Activated naive CD4-positive, alpha-beta T cell treated with anti-CD3 and anti-CD28 coated beads for 36 hours (primary cell): Measurements from ENCODE around the gene SH3BGRL3. TPM values are rescaled to one million over a fixed set of nuclear protein-coding genes. Genes with fewer than 3 reads are reported as not detected.

Experiments used
- CTCF ChIA-PET: fragments of 350-600 bp; sonication (Branson Sonifier 250); formaldehyde crosslinking; loops from one replicate; lab custom pipeline; 2021; ENCODE audit warnings: antibody characterized with exemption; lab: Charles Lee
- DNase-seq: peaks from one replicate; pipeline ENCODE4 v3.0.0-alpha.2; 2020
- H3K27ac Mint-ChIP-seq: one replicate; pipeline ENCODE4 v1.8.0; 2021; ENCODE audit warnings: mild to moderate bottlenecking, mixed read lengths
- H3K27me3 Mint-ChIP-seq: one replicate; pipeline ENCODE4 v1.8.0; 2021; ENCODE audit warnings: low read depth, mixed read lengths
- H3K36me3 Mint-ChIP-seq: one replicate; pipeline ENCODE4 v1.8.0; 2021; ENCODE audit warnings: low read depth, mixed read lengths
- H3K4me1 Mint-ChIP-seq: one replicate; pipeline ENCODE4 v1.8.0; 2021; ENCODE audit warnings: low read depth, mixed read lengths
- H3K4me3 Mint-ChIP-seq: one replicate; pipeline ENCODE4 v1.8.0; 2021; ENCODE audit warnings: mild to moderate bottlenecking, moderate library complexity, mixed read lengths
- H3K9me3 Mint-ChIP-seq: one replicate; pipeline ENCODE4 v1.8.0; 2021; ENCODE audit warnings: mixed read lengths
- intact Hi-C: fragments of 100-400 bp; cut with micrococcal nuclease; formaldehyde crosslinking; loops from one replicate; pipeline ENCODE4 v1.15.1; 2023
- total RNA-seq, 2 experiments: library from RNA; stranded (reverse); gene quantifications; one replicate each; pipeline ENCODE4 v1.2.3, GENCODE V29; 2021

SH3BGRL3 gene
- total RNA-seq, 2 experiments from 2014 or later = 130 to 132 TPM

DNA sequence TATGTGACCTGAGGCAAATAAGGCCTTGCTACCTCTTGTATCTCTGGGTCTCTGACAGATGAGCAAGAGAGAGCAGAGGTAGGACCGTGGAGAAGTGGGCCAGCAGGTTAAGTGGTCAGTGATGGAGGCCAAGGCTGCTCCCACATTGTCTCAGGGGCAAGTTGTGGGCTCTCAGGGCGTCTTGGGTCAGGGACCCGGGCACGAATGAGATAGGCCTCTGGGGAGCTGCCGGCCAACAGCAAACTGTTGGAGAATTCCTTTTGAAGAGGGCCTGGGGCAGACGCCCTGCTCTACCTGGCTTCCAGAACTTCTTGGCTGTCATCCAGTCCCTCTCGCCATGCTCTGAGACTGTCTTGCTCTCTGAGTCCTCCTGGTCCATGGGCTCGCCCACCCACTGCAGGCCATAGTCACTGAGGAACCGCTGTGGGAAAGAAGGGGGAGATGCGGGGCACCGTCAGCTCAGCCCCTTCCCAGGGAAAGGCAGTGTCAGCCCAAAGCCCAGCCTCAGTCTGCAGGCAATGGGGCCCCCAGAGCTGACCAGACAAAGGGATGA is 14.1 kb downstream of the SH3BGRL3 start:
- Mint-ChIP-seq H3K27ac (no peak overlapping the region), H3K27me3 (no peaks in the 10 kb centered on the region), H3K36me3 (peaks cover 1% of the 10 kb centered on the region), H3K4me3 (no peak overlapping the region), H3K4me1 (peaks cover 33% of the 10 kb centered on the region), H3K9me3 (no peaks in the 10 kb centered on the region)
- no peak for DNase-seq
- intact Hi-C loops = no loop called here
- CTCF ChIA-PET = interaction anchor here (1.4 kb wide), 1 partner anchor 18 kb away, joined by 3 read pairs; no protein-coding TSS in a partner anchor

DNA sequence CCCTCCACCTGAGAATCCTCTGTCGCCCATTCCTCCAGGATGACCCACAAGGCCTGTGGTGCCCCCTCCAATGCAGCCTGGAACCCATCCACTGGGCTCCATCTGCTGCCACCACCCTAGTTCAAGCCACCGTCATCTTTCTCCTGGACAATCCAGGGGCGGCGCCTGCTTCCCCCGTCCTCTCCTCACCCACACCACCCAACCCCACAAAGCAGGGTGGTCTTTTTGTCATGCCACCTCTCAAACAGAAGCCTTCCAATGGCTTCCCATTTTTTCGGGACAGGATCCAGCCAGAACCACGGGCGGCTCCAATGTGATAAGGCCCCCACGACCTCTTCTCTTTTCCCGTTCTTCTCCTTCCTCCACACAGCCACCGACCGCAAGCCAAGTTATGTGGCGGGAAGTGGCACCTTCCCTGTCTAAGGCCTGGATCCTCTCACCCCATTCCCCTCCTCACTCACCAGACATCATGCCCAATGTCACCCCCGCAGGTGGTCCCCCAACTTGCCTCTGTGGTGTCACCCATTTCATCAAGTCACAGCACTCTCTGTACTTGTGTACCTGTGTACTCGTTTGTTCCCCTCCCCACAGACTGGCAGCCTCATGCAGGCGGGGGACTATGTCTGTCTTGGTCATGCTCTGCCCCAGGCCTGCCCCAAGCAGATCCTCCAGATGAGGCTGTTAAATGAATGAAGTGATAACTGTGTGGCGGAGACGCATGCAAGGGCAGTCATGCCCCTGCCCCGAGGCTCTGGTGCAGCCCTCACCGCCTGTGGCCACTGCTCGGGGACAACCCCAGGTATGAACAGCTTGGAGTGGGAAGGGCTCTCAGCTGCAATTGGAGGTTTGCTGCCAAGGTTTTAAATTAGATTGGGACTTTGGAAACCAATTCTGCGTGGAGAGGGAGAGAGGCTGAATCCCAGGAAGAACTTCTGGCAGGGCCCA is 15.6 kb downstream of the SH3BGRL3 start:
- peaks cover 29% of the 10 kb centered on the region for H3K4me1 Mint-ChIP-seq
- H3K4me3 Mint-ChIP-seq = no peak overlapping the region
- intact Hi-C loops = no loop called here
- H3K36me3 Mint-ChIP-seq = peaks cover 3% of the 10 kb centered on the region
- CTCF ChIA-PET = interaction anchor here (2.5 kb wide), 1 partner anchor 69 kb away, joined by 6 read pairs; no protein-coding TSS in a partner anchor
- no peak overlapping the region for H3K27ac Mint-ChIP-seq
- DNase-seq = no peak
- H3K27me3 Mint-ChIP-seq = no peaks in the 10 kb centered on the region
- H3K9me3 Mint-ChIP-seq = no peaks in the 10 kb centered on the region

DNA sequence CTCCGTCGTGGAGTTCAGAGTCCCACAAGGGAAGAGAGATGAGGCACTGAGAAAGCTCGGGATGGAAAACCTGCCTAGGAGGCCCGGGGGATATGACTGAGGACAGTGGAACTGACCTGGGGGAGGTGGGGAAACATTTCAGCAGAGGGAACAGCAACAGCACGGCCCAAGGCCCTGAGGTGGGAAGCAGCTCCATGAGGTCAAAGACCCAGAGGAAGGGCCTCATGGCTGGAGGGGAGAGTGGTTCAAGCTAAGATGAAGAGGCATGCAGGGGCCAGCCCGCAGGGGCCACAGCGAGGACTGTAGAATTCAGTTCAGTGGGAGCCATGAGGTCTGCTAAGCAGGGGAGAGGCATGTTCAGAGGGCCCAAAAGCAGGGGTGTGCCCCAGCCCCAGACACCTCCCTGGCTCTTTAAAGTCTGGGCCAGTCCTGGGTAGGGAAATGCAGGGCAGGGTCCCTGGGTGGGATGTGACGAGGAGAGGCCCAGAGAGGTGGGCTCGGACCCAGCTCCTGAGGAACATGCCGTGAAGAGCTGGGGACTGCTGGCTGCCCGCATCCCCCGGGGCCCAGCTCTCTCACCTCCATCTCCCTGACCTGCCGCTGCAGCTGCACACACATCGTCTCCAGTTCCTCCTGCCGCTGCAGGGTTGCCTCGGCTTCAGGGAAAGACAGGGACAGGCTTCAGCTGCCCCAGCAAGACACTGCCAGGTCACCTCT is 16.6 kb downstream of the SH3BGRL3 start:
- H3K4me1 Mint-ChIP-seq = peaks cover 24% of the 10 kb centered on the region
- H3K9me3 Mint-ChIP-seq = no peaks in the 10 kb centered on the region
- H3K4me3 Mint-ChIP-seq = no peak overlapping the region
- no peak for DNase-seq
- peaks cover 3% of the 10 kb centered on the region for H3K36me3 Mint-ChIP-seq
- H3K27ac Mint-ChIP-seq = no peak overlapping the region
- CTCF ChIA-PET = interaction anchor here (0.6 to 2.5 kb wide), 2 partner anchors 12 to 68 kb away, joined by 3 to 6 read pairs; no protein-coding TSS in a partner anchor
- H3K27me3 Mint-ChIP-seq = no peaks in the 10 kb centered on the region
- intact Hi-C loops = no loop called here

DNA sequence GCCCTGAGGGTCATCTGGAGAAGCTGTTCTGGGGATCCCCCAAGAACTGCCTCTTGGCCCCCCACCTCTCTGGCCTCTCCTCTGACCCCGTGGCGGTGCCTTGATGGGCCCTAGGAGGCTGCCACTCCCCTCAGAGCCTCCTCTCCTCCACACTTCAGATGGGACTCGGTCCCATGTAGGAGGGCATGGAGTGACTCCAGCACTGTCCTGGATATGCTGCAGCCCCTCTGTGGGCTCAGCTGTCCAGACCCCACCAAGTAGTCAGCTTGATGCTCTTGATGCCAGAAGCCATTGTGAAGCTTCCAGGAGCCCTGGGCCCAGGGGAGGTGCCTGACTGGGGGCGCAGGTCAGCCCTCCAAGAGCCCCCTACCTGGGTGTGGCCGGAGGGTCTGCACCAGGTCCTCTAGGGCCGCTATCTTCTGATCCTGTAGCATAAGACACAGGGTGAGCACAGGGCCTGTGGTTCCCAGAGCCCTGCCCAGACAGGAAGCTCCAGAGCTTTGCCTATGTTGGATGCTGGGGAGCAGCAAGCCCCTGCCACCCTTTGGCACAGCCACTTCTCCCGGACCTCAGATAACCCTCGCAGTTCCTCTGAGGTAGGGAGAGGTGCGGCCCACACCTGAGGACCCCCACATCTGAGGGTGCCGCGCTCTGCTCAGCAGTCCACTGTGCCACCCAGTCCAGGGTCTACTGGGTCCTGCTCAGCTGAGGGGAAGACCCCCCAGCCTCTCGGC is 17.3 kb downstream of the SH3BGRL3 start:
- Mint-ChIP-seq H3K9me3 (no peaks in the 10 kb centered on the region), H3K36me3 (peaks cover 2% of the 10 kb centered on the region), H3K4me3 (no peak overlapping the region), H3K27ac (no peak overlapping the region), H3K4me1 (peaks cover 18% of the 10 kb centered on the region), H3K27me3 (no peaks in the 10 kb centered on the region)
- CTCF ChIA-PET = interaction anchor here (0.6 to 2.5 kb wide), 3 partner anchors 9 to 67 kb away, joined by 3 to 6 read pairs (median 3); no protein-coding TSS in a partner anchor
- DNase-seq = no peak
- intact Hi-C loops = no loop called here

DNA sequence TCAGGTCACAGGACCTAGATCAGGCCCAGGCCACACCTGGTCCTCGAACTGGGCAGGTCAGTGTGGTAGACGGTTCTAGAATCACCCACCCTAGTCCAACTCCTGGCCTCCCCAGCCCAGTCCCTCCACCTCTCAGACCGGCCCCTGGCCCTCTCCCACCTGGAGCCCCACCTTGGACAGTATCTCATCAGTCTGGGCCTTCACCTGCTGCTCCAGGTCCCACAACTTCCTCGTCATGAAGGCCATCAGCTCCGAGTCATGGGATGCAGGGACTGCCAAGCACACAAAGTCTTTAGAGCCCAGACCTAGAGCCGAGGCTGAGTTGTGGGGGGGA is 17.9 kb downstream of the SH3BGRL3 start:
- no peak for DNase-seq
- Mint-ChIP-seq H3K9me3 (no peaks in the 10 kb centered on the region), H3K36me3 (peaks cover 2% of the 10 kb centered on the region), H3K27me3 (no peaks in the 10 kb centered on the region), H3K4me1 (peaks cover 20% of the 10 kb centered on the region), H3K4me3 (no peak overlapping the region), H3K27ac (no peak overlapping the region)
- CTCF ChIA-PET = interaction anchor here (0.8 to 2.5 kb wide), 2 partner anchors 9 to 66 kb away, joined by 3 to 6 read pairs; no protein-coding TSS in a partner anchor
- intact Hi-C loops = no loop called here

DNA sequence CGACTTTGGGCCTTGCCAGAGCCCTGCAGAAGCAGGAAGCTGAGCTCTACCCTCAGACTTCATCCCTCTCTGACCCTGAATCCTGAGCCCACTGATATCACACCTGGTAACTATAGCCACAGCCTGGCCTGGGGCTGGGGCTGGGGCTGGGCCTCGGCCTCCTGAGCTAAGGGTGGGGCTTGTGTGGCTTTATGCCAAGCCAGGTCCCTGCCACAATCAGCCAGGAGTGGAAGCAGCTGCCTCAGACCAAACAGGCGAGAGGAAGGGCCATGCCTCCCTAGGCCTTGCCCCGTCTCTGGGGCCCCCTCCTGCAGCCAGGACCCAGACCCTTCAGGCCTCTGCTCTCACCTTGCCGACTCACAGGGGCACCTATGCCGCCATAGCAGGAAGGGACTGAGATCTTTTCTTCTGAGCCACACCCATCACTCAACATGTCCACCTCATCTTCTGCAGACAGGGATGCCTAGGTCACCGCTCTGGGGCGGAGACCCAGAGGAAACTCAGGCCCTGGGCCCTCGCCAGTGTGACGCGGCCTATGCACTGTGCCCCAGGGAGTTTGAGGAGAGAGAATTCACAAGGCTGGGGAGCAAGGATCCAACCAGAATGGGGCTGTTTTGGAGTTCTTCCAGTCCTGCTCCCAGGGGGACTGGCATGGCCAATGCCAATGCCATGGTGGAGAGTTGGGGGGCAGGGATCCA is 20.8 kb downstream of the SH3BGRL3 start:
- Mint-ChIP-seq H3K27me3 (no peaks in the 10 kb centered on the region), H3K36me3 (peaks cover 2% of the 10 kb centered on the region)

DNA sequence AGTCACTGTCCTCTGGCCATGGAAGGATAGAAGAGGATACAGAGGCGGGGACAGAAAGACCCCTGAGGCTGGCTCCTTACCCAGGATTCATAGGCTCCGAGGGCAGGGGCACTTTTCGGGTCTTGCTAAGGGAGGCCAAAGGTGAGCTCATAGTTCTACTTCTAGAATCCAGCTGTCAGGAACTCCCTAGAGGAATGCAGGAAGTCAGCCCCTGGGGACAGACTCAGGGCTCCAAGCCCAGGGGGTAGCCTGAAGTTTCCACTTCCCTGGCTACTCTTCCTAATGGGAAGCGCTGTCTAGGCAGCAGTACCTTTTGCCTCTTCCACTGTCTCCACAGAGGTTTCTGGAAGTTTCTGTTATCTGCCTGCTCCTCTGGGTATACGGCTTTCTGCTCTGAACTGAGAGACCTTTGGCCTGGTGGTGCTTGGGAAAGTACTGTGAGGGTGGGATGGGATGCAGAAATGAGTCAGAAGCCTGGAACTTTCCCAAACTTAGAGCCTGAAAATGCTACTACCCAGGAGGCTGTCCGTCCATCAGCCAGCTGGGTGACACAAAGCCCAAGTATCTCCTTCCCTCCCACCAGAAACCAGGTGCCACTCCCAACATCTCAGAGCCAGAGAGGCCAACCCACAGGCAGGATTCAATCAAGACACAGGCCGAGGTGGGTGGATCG is 23.0 kb downstream of the SH3BGRL3 start:
- H3K27ac Mint-ChIP-seq = no peak overlapping the region
- no peak overlapping the region for H3K4me3 Mint-ChIP-seq
- CTCF ChIA-PET = interaction anchor here (1.2 to 1.6 kb wide), 2 partner anchors 14 to 16 kb away, joined by 3 to 7 read pairs; no protein-coding TSS in a partner anchor
- peaks cover 41% of the 10 kb centered on the region for H3K4me1 Mint-ChIP-seq
- H3K9me3 Mint-ChIP-seq = no peaks in the 10 kb centered on the region
- DNase-seq = no peak
- H3K36me3 Mint-ChIP-seq = peaks cover 2% of the 10 kb centered on the region
- no peaks in the 10 kb centered on the region for H3K27me3 Mint-ChIP-seq
- intact Hi-C loops = loop anchor here (10.0 kb wide), 1 partner anchor 1058 kb away; the partner anchor contains the start of gene RSRP1

More for the DNA sequence above, 20.8 kb downstream of the SH3BGRL3 start:
- Mint-ChIP-seq H3K27ac (no peak overlapping the region), H3K9me3 (no peaks in the 10 kb centered on the region), H3K4me3 (no peak overlapping the region), H3K4me1 (peaks cover 28% of the 10 kb centered on the region)
- DNase-seq = no peak
- intact Hi-C loops = loop anchor here (10.0 kb wide), 1 partner anchor 1056 kb away; the partner anchor contains the start of gene RSRP1
- CTCF ChIA-PET = interaction anchor here (0.6 to 1.8 kb wide), 4 partner anchors 12 to 39 kb away, joined by 3 to 8 read pairs (median 4); no protein-coding TSS in a partner anchor

DNA sequence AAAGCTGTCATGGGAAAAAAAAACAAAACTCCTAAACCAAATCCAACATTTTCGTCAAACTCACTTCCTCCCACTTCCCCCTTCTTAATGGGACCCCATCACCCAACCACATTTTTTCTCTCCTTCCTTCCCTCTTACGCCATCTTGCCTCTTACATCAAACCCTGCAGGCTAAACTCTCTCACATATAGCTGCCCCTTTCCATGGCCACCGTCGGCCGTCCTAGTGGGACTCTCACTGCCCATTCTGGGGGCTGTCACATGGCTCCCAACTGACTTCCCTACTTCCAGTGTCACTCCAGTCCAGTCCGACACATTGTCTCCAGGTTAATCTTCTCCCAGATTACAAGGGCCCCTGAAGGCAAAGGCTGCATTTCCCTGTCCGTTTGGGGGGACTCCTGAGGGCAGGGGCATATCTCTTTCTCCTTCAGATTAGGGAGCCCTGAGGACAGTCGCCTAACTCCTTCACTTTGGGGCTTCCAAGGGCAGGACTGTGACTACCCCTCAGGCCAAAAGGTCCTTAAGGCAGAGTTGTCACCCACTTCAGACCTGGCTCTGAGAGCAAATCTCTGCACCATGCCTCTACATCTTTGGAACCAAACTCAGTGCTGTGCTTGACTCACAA is 25.9 kb downstream of the SH3BGRL3 start:
- no peak for DNase-seq
- peak overlapping the region; percentile 99 for H3K4me3 Mint-ChIP-seq
- CTCF ChIA-PET = interaction anchor here (0.6 to 6.1 kb wide), 6 partner anchors 12 to 379 kb away, joined by 3 to 32 read pairs (median 4); partner anchors contain the start of gene CD52
- H3K36me3 Mint-ChIP-seq = no peaks in the 10 kb centered on the region
- H3K4me1 Mint-ChIP-seq = peaks cover 43% of the 10 kb centered on the region
- H3K9me3 Mint-ChIP-seq = no peaks in the 10 kb centered on the region
- intact Hi-C loops = loop anchor here (1.0 to 10.0 kb wide), 3 partner anchors 17 to 1061 kb away; partner anchors contain the start of gene RSRP1
- no peaks in the 10 kb centered on the region for H3K27me3 Mint-ChIP-seq
- H3K27ac Mint-ChIP-seq = peak overlapping the region; percentile 97

DNA sequence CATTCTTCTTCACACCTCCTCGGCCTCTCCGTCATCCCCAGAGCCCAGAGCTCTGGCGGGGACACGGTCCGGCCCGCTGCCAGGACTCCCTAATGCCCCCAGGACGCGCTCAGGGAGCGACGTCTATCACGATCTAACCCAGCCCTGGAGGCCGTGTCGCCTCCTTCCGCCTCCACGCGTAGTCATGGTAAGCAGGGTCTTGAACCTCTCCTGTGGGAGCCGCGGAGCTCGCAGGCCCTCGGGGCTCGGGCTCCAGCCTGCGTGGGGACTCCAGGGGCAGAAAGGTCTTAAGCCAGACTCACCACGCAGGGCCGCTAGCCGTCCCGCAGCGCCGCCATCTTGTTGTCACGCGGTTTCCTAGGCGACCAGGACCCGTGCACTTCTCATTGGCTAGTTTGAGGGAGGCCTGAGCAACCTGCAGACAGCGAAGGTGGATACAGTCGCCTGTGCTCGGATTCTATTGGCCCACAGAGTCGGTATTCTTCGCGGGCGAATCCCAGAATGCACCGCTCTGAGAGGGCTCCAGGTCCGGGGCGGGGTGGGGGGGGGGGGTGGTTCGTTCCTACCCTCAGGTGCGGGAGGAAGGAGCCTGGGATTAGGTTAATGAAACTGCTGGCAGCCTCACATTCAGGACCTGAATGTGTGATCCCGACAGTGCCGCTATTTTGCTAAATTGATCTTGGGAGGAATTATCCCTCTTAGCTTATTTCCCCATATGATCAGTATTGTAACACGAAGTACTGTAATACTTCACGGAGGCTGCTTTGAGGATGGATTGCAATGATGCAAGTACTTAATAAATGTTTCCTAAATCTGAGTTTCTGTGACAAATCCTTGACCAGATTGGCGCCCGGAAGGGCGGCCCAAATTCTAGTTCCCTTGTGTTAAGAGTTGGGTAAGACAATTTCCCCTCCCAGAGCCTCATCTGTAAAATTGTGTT is 26.7 kb downstream of the SH3BGRL3 start, which contains the start of gene UBXN11:
Gene UBXN11 (minus strand): TSS at position 347 of the 940 bp plus-strand sequence. CDS start 3,753 bp downstream, outside the sequence.
- intact Hi-C loops = loop anchor here (1.0 to 10.0 kb wide), 4 partner anchors 11 to 1062 kb away; partner anchors contain the start of genes CD52 and RSRP1
- CTCF ChIA-PET = interaction anchor here (0.6 to 6.1 kb wide), 7 partner anchors 11 to 380 kb away, joined by 3 to 39 read pairs (median 20); partner anchors contain the start of gene CD52
- Mint-ChIP-seq H3K27ac (peak within 1 kb of the TSS; percentile 97), H3K27me3 (no peaks in the 10 kb centered on the region), H3K36me3 (no peaks in the 10 kb centered on the region), H3K9me3 (no peaks in the 10 kb centered on the region), H3K4me3 (peak within 1 kb of the TSS; percentile 99), H3K4me1 (peaks cover 38% of the 10 kb centered on the region)
- peak; percentile 98 for DNase-seq
